Loucy (cell line): ENCODE results near the gene BDKRB1.

ENCODE experiments used
- EZH2phosphoT487 ChIP-seq: fragments of 200-600 bp; IDR thresholded peaks from 2 replicates; pipeline ENCODE4 v1.6.1; 2018; ENCODE audit warnings: antibody characterized with exemption, mild to moderate bottlenecking, moderate library complexity, borderline replicate concordance
- TF ChIP-seq, protein P1 (sequence below): fragments of 200-600 bp; sonication (generic); conservative IDR thresholded peaks from 2 replicates; pipeline ENCODE4 v1.5.1; 2014; ENCODE audit warnings: mild to moderate bottlenecking, antibody characterized with exemption, low read length

DNA sequence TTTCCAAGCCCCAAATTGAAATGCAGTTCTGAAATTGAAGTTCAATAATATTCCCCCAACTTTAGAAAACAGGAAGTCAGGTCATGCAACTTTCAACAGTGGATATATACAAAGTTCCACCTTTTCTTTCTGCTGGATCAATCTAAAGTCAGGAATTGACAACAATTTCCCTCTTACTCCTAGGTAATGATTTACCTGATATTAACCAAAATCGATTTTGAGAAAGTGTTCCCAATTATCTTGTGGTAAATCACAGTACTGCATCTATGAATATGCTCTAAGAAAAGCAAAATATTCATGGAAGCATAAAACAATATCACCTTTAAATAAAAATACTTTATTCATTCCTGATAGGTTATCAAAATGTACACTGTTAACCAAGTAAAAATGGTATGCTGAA lies 28.4 kb downstream of the BDKRB1 start:
- TF ChIP-seq, protein P1, sequence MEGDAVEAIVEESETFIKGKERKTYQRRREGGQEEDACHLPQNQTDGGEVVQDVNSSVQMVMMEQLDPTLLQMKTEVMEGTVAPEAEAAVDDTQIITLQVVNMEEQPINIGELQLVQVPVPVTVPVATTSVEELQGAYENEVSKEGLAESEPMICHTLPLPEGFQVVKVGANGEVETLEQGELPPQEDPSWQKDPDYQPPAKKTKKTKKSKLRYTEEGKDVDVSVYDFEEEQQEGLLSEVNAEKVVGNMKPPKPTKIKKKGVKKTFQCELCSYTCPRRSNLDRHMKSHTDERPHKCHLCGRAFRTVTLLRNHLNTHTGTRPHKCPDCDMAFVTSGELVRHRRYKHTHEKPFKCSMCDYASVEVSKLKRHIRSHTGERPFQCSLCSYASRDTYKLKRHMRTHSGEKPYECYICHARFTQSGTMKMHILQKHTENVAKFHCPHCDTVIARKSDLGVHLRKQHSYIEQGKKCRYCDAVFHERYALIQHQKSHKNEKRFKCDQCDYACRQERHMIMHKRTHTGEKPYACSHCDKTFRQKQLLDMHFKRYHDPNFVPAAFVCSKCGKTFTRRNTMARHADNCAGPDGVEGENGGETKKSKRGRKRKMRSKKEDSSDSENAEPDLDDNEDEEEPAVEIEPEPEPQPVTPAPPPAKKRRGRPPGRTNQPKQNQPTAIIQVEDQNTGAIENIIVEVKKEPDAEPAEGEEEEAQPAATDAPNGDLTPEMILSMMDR, result no peak
- no peak for TF ChIP-seq EZH2phosphoT487
